Adrenal gland (tissue), 5 donors: ENCODE data around the gene CCDC149.

Experiments used
- POLR2A ChIP-seq, 2 donors: fragments of 450-650 bp; IDR thresholded peaks; one replicate each; pipeline ENCODE4 v1.6.1; 2017; ENCODE audit warnings: antibody characterized with exemption in 2 of 2, mild to moderate bottlenecking in 2 of 2, moderate library complexity in 1 of 2
- TF ChIP-seq, protein P1 (sequence below), 6 experiments: fragments of 450-650 bp in 4 of 6; fragments of 200-600 bp in 2 of 6; sonication (generic) in 1 of 6; IDR thresholded peaks; 1 replicate in 5 of 6; 2 replicates in 1 of 6; pipeline versions ENCODE4 v1.5.1 to v1.8.0; 2016 to 2021; ENCODE audit warnings: antibody characterized with exemption in 6 of 6, mild to moderate bottlenecking in 2 of 6, moderate library complexity in 1 of 6
- donor health status: DM: no; HTN: no; CAD: no.

- TF ChIP-seq, protein P1, sequence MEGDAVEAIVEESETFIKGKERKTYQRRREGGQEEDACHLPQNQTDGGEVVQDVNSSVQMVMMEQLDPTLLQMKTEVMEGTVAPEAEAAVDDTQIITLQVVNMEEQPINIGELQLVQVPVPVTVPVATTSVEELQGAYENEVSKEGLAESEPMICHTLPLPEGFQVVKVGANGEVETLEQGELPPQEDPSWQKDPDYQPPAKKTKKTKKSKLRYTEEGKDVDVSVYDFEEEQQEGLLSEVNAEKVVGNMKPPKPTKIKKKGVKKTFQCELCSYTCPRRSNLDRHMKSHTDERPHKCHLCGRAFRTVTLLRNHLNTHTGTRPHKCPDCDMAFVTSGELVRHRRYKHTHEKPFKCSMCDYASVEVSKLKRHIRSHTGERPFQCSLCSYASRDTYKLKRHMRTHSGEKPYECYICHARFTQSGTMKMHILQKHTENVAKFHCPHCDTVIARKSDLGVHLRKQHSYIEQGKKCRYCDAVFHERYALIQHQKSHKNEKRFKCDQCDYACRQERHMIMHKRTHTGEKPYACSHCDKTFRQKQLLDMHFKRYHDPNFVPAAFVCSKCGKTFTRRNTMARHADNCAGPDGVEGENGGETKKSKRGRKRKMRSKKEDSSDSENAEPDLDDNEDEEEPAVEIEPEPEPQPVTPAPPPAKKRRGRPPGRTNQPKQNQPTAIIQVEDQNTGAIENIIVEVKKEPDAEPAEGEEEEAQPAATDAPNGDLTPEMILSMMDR (IDR thresholded peaks at IDR 0.05), result no peak
- TF ChIP-seq POLR2A (IDR thresholded peaks at IDR 0.05), result no peak
Observed at GRCh38 chr4:24863799-24864198, 49.0 kb downstream of the CCDC149 start.
